K562 (cell line): ENCODE measurements around the gene AMPD3. TPM values are rescaled to one million over a fixed set of nuclear protein-coding genes. Genes with fewer than 3 reads are reported as not detected.

Experiments
- NR3C1 ChIP-seq: sonication (generic); formaldehyde crosslinking; IDR thresholded peaks from 2 replicates; pipeline ENCODE4 v1.8.1; 2022; ENCODE audit warnings: missing genetic modification reagents
- SFPQ ChIP-seq: fragments of 200-400 bp; formaldehyde crosslinking; IDR thresholded peaks from 2 replicates; pipeline ENCODE4 v1.6.1; 2017; ENCODE audit warnings: mild to moderate bottlenecking, low read depth, low read length, moderate library complexity
- TSHZ1 ChIP-seq: fragments of 250-450 bp; sonication (Bioruptor Pico); IDR thresholded peaks from 2 replicates; pipeline ENCODE4 v1.4.0; 2020; ENCODE audit warnings: mild to moderate bottlenecking, moderate library complexity
- polyA plus RNA-seq, 8 experiments: library from polyadenylated mRNA; depleted of rRNA in 4 of 8; stranded (reverse) in 5 of 8; unstranded in 3 of 8; fragments of >200 nt; fragmentation: Nextera tagmentation in 2 of 8; fragmentation: Illumina TruSeq in 1 of 8; extraction: Ambion mirVana in 2 of 8; extraction: Trizol in 1 of 8; gene quantifications; 2 replicates each; pipeline versions ENCODE4 v1.2.1 to v1.2.3, GENCODE V29; 2011 to 2014; ENCODE audit warnings: inconsistent platforms in 1 of 8, missing spikeins in 1 of 8
- total RNA-seq, 7 experiments: library from RNA; depleted of rRNA in 6 of 7; stranded (reverse); fragments of >200 nt in 6 of 7; fragmentation: Illumina TruSeq in 2 of 7; extraction: Trizol in 2 of 7; gene quantifications; 2 replicates each; pipeline versions ENCODE4 v1.2.1 to v1.2.3, GENCODE V29; 2011 to 2021; ENCODE audit warnings: low replicate concordance in 1 of 7

AMPD3 gene
- total and polyA plus RNA-seq, 9 of the 15 experiments (the other 6 are each of a cell fraction or from before 2014, with no cell fraction given): 4.4 to 23.6 (median 11.2) TPM

- TF ChIP-seq TSHZ1 (CRISPR knock-in tag): no peak
- no peak for TF ChIP-seq NR3C1 (CRISPR knock-in tag)
- TF ChIP-seq SFPQ: no peak
- TF ChIP-seq, all 486 proteins: peak for 0
These were observed 72.2 kb downstream of the AMPD3 start (continued) for GRCh38 chr11:10526974-10527918.
